Amniotic stem cell (primary cell): ENCODE measurements around the gene ZNF672.

Source experiments
- DNase-seq: peaks from one replicate; lab custom pipeline; 2025; lab: John Stamatoyannopoulos, UW

Gene ZNF672

DNA sequence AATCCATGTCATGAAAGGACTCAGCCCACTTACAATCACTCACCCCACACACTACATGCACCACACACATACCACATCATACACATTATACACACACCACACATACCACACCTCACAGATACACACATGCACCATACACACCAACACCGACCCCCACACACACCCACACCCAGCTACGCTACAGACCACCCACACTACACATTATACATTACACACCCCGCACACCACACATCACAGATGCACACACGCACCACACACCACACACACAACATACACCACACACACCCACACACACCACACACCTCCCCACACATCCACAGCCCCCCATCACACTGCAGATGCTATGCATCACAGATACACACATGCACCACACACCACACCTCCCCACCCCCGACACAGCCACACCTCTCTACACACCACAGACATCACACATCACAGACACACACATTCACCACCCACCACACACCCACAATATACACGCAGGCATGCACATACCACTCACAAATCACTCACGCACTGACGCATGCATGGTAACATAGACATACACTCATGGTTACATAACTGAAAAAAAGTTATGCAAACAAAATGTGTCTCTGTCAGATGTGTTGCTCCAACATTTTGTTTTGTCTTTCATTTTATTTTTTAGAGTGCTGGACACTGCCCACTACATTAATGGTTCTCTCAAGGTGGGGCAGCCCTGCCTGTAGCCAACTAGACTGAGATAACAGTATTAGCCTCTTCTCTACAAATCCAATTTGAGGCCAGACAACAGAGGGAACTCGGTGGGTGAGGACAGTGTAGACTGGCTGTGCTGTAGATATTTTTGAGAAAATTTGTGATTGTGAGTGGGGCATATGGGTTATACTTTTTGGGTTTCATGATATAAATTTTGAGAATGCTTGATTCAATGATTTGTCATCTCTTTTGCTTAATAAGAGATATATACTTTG is 52.8 kb downstream of the ZNF672 start:
- no peak for DNase-seq

DNA sequence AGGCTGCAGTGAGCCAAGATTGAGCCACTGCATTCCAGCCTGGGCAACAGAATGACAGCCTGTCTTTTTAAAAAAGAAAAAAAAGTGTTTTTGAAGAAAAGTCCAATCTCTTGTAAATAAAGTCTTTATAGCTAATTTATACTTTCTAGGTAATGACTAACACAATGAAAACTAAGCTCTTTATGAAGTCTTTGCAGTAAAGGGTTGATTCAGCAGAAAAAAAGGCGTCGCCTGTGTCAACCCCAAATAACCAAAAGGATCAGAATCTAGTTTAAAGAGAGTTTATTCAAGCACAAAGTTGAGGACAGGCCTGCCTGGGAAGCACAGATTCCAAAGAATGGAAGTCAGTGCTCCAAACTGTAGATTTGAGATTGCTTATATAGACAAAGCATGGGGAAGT is 53.7 kb downstream of the ZNF672 start:
- DNase-seq, result no peak

DNA sequence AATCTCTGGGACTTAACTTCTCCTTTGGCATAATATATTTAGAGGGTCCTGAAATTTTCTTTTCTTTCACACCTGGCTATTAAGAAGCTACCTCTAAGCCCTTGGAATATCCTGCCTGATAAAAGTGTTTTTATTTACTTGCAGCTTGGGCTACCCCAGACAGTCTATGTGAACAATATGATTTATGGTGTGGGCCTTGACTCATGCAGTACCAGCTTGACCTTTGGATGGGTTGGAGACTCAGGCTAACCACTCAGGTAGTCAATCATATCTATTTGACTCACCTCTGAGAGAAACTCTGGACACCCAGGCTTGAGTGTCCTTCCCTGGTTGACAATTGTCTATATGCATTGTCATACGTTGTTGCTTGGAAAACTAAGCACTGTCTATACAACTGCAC is 54.6 kb downstream of the ZNF672 start:
- DNase-seq, result no peak

DNA sequence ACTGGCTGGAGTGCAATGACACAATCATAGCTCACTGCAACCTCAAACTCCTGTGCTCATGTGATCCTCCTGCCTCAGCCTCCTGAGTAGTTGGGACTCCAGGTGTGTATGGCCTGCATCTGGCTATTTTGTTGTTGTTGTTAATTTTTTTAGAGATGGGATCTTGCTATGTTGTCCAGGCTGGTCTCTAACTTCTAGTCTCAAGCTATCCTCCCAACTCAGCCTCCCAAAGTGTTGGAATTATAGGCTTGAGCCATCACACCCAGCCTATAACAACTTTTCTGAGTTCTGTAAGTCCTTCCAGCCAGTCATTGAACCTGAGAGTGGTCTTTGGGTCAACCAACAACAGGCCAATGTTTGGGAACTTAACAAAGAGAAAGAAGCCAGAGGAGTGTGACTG is 56.8 kb downstream of the ZNF672 start:
- no peak for DNase-seq

DNA sequence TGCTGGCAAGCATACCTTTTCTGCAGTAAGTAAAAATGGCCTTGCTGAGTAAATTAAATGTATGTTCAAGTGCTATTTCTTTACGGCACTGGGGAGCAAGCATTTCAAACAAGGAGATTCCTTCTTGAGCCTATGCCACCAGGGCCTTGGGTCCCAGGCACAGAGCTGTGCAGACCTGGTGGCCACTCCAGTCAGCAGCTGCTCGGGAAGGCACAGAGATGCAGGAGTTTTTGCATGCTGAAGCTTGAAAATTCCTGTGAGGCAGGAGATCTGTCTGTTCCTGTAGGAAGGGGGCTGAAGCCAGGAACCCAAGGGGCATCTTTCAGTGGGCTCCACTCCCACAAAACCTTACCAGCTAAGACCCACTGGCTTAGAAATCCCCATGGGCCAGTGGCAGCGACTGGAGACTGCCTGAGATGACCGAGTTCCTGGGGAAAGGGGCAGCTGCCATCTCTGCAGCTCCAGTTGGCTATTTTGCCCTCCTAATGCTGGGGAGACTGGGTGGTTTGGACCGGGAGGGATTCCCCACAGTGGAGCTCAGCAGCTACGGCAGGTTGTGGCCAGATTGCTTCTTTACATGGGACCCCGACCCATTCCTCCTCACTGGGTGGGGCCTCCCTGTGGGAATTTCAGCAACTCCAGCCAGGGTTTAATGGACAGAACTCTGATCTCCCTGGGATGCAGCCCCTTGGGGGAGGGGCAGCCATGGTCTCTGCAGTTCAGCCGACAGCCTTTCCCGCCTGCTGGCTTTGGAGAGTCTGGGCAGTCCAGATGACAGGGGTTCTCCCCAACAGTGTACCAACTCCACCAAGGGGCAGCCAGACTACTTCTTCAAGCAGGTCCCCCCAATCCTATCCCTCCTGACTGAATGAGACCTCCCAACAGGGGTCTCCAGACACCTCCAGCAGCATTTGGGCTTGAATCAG is 59.7 kb downstream of the ZNF672 start:
- DNase-seq, result no peak
